ENCODE measurements around the gene HTRA1. TPM values are rescaled to one million over a fixed set of nuclear protein-coding genes. Genes with fewer than 3 reads are reported as not detected.

Gene HTRA1
- total and polyA plus RNA-seq, 10 donors = 18.3 to 63.7 (median 35.3) TPM

GRCh38 chr10:122544493-122544892 lies 83.1 kb downstream of the HTRA1 start:
- peaks cover 0 to 24% (median 10%) of the 10 kb centered on the region in 6 donors for H3K4me1 ChIP-seq
- WGBS, 5 donors = 62 to 85% (median 71%) methylated on average over 8 of the region's 8 CpGs
- H3K9me3 ChIP-seq = no peaks in the 10 kb centered on the region
- no peak for DNase-seq
- TF ChIP-seq POLR2A (IDR thresholded peaks at IDR 0.05) = no peak
- TF ChIP-seq POLR2AphosphoS5 (IDR thresholded peaks at IDR 0.05) = peak in 1 of 3 donors; percentile 12
- no peaks in the 10 kb centered on the region for H3K27me3 ChIP-seq (replicated peaks in 1 of 7)
- H3K4me3 ChIP-seq = no peak overlapping the region
- intact Hi-C loops (cut with DNase I; ENCODE audit: low total_unique reads) = no loop called here
- H3K36me3 ChIP-seq = no peaks in the 10 kb centered on the region
- H3K27ac ChIP-seq = peak overlapping the region in 2 of 8 donors; percentile 30 to 70

GRCh38 chr10:122546242-122546641 lies 84.9 kb downstream of the HTRA1 start:
- WGBS, 5 donors = 89 to 94% (median 91%) methylated on average over 8 of the region's 8 CpGs

GRCh38 chr10:122548407-122549085 lies 87.2 kb downstream of the HTRA1 start:
- Histone ChIP-seq H3K27me3 (replicated peaks in 1 of 7) (peaks cover 0 to 5% (median 0%) of the 10 kb centered on the region in 7 donors), H3K27ac (no peak overlapping the region), H3K4me3 (no peak overlapping the region), H3K9me3 (no peaks in the 10 kb centered on the region), H3K36me3 (no peaks in the 10 kb centered on the region), H3K4me1 (no peaks in the 10 kb centered on the region)
- no peak for DNase-seq
- 78 to 94% (median 84%) methylated on average over 11 of the region's 11 CpGs for WGBS, 5 donors
- TF ChIP-seq POLR2A (IDR thresholded peaks at IDR 0.05) (no peak), POLR2AphosphoS5 (IDR thresholded peaks at IDR 0.05) (no peak), CTCF (IDR thresholded peaks at IDR 0.05 in 8 of 11, conservative IDR thresholded peaks at IDR 0.05 in 3 of 11) (no peak)
- intact Hi-C loops (cut with DNase I; ENCODE audit: low total_unique reads) = no loop called here

More at GRCh38 chr10:122546242-122546641, 84.9 kb downstream of the HTRA1 start:
- DNase-seq = no peak
- intact Hi-C loops (cut with DNase I; ENCODE audit: low total_unique reads) = no loop called here
- H3K27ac ChIP-seq = no peak overlapping the region
- H3K27me3 ChIP-seq (replicated peaks in 1 of 7) = peaks cover 0 to under 1% (median 0%) of the 10 kb centered on the region in 7 donors
- H3K4me3 ChIP-seq = no peak overlapping the region
- H3K4me1 ChIP-seq = peaks cover 0 to 19% (median 9%) of the 10 kb centered on the region in 6 donors
- H3K36me3 ChIP-seq = no peaks in the 10 kb centered on the region
- TF ChIP-seq CTCF (IDR thresholded peaks at IDR 0.05 in 8 of 11, conservative IDR thresholded peaks at IDR 0.05 in 3 of 11) (no peak), POLR2AphosphoS5 (IDR thresholded peaks at IDR 0.05) (no peak), POLR2A (IDR thresholded peaks at IDR 0.05) (no peak)
- no peaks in the 10 kb centered on the region for H3K9me3 ChIP-seq

DNA sequence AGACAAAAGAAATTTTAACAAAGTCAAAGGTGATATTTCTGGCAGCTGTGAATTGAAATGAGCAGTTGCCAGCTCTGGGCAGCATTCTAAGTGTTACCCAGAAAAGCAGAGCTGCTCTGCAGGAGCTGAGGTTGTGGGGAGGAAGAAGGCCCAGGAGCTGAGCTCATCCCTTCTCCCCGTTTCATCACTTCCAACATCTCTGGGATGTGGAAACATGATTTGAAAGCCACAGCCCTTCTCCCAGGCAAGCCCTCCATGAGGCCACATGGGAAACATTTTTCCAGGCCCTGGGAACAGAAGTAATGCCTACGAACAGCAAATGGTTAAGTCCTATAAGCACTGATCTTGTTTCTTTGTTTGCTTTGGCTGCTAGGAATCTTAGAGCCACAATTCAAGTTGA lies 88.3 kb downstream of the HTRA1 start:
- no peaks in the 10 kb centered on the region for H3K4me1 ChIP-seq
- H3K36me3 ChIP-seq = no peaks in the 10 kb centered on the region
- no peak for TF ChIP-seq CTCF (IDR thresholded peaks at IDR 0.05 in 8 of 11, conservative IDR thresholded peaks at IDR 0.05 in 3 of 11)
- no peak for DNase-seq
- H3K27me3 ChIP-seq (replicated peaks in 1 of 7) = peaks cover 0 to 5% (median 0%) of the 10 kb centered on the region in 7 donors
- H3K4me3 ChIP-seq = no peak overlapping the region
- H3K27ac ChIP-seq = no peak overlapping the region
- intact Hi-C loops (cut with DNase I; ENCODE audit: low total_unique reads) = no loop called here
- no peaks in the 10 kb centered on the region for H3K9me3 ChIP-seq
- WGBS, 5 donors = 64 to 98% (median 75%) methylated on average over 2 of the region's 2 CpGs
